GM19193 (cell line): ENCODE data around the gene ORAI1.

Experiments
- POLR2A ChIP-seq: IDR thresholded peaks from 4 replicates; pipeline ENCODE4 v1.6.1; 2011; ENCODE audit not compliant: insufficient read depth, insufficient read length; ENCODE audit errors: extremely low read depth

ORAI1 gene

DNA sequence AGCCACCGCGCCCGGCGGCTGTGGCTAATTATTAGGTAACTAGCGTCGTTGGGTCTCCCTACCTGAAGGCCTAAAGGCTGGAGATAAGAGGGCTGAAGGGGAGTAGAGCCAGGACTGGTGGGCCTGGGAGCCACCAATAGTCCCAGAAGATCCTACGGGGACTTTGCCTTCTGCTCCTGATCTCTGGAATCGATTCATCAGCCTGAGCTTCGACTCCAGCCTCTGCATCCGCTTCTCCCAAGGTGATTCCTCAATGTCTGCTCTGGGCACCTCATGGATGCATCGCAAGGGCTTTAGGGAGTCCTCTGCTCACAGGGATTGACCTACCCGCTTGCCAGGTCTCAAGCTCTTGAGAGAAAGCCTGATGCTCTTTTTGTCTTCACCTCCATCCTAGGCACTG, 30.8 kb upstream of the ORAI1 start:
- TF ChIP-seq POLR2A, result no peak

DNA sequence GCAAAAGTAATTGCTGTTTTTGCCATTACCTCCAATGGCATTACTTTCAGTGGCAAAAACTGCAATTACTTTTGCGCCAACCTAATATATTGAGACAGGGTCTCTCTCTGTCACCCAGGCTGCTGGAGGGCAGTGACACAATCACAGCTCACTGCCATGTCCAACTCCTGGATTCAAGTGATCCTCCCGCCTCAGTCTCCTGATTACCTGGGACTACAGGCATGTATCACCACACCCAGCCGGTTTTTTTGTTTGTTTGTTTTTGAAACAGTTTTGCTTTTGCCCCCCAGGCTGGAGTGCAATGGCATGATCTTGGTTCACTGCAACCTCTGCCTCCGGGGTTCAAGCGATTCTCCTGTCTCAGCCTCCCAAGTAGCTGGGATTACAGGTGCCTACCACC, 29.8 kb upstream of the ORAI1 start:
- TF ChIP-seq POLR2A, result no peak

DNA sequence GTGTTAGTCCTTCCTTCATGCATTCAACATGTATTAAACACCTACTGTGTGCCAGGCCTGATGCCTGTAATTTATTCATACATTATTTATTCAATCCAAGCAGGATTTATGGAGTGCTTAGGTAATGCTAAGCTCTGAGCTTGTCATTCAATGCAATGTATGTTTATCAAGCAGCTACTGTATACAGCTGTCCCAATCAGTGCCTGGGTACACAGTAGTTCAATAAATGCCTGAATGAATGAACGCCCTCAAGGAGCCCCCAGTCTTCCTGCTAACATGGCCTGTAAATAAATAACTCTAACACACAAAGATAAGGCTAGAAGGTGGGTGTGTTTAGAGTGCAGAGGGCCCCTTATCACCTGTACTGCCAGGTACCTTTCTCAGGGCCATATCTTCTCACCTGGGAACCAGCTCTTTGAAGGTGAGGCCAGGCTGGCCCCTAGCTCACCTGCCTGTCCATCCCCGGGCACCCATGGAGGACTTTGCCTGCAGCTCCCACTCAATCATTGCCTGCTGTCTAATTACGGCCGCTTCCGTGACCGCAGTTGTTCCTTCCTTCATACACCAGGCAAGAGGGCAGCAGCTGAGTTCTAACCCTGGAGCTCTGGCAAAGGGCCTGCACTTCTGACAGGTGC, 25.5 kb upstream of the ORAI1 start:
- TF ChIP-seq POLR2A, result no peak

DNA sequence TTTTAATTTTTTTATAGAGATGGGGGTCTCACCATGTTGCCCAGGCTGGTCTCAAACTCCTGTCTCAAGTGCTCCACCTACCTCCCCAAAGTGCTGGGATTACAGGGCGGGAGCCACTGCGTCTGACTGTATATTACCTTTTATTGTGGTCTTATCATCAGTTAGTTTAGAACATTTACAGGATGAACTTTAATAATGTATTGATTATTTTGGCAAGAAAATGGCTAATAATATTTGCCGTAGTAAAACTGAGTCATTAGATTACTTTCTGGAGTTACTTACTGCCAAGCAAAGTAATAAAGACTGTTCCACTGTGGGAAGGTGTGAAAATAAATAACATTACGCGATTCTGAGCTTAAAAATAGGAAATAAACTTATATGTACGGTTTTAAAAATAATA, 23.6 kb upstream of the ORAI1 start:
- TF ChIP-seq POLR2A, result no peak

DNA sequence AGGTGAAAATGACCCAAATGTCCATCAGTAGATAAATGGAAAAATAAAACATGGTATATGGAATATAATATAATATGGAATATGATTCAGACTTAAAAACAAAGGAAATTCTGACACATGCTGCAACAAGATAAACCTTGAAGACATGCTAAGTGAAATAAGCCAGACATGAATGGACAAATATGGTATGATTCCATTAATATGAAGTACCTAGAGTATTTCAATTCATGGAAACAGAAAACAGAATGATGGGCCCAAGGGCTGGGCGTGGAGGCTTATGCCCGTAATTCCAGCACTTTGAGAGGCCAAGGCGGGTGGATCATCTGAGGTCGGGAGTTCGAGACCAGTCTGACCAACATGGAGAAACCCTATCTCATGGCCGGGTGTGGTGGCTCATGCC, 22.7 kb upstream of the ORAI1 start:
- TF ChIP-seq POLR2A, result no peak

DNA sequence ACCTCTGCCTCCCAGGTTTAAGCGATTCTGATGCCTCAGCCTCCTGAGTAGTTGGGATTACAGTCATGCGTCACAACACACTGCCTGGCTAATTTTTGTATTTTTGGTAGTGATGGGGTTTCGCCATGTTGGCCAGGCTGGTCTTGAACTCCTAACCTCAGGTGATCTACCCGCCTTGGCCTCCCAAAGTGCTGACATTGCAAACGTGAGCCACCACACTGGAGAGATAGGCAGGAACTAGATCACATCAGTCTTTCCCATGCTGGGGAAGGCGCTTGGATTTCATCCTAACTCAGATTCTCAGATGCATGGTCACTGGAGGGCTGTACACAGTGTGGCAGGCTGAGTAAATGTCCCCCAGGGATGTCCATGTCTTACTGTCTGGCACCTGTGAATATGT, 18.0 kb upstream of the ORAI1 start:
- TF ChIP-seq POLR2A, result no peak

DNA sequence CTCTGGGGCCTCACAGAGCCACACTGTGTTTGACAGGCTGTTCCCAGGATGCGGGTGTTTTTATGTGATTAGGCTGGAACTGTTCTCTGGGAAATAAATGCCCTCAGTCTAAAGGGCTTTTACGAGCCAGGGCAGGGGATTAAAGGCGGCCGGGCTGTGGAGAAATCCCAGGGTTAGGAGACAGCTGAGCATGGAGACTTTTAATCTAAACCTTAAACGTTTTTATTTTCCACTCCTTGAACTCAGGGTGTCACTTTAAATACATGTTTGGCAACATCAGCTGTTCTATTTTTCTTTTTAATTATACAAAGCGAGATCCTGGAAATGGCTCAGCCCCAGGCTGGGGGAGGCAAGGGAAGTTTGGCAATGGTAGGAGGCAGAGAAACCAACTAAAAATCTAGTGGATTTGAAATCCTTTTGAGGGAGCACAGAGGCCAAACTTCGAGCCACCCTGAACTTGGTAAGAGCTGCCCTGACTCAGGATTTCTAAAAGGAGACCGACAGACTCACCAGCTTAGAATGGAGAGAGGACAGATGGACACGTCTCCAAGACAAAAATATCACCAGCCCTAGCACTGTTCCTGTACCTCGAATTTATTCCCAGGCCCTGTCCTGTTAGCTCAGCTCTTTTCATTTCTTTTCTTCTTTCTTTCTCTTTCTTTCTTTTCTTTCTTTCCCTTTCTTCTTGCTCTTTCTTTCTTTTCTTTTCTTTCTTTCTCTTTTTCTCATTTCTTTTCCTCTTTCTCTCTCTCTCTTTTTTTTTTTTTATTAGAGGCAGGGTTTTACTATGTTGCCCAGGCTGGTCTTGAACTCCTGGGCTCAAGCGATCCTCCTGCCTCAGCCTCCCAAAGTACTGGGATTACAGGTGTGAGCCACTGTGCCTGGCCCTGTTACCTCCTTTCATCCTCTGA, 15.8 kb upstream of the ORAI1 start:
- no peak for TF ChIP-seq POLR2A

DNA sequence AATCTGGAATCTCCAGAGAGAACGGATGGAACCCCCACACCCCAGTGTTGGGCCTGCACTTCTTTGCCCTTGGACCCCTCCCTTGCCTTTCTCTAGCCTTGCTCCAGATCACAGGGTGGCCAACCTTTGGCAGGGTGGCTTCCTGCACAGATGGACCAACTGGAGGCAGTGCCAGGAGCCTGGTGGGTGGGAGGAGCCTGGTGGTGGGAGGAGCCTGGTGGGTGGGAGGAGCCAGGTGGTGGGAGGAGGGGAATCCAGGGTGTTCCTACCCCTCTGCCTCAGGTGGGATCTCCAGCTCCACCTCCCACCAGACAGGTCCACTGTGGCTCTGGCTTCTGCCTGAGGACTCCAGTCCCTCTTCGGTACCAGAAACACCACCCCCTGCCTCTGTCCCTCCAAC, 15.0 kb upstream of the ORAI1 start:
- no peak for TF ChIP-seq POLR2A

DNA sequence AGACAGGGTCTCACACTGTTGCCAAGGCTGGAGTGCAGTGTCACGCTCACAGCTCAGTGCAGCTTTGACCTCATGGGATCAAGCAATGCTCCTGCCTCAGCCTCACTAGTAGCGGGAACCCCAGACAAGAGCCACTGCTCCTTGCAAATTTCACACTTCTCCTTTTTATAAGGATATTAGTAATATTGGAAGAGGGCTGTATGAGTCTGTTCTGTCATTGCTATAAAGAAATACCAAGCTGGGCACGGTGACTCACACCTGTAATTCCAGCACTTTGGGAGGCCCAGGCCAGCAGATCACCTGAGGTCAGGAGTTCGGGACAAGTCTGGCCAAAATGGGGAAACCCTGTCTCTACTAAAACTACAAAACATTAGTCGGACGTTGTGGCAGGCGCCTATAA, 12.9 kb upstream of the ORAI1 start:
- no peak for TF ChIP-seq POLR2A

DNA sequence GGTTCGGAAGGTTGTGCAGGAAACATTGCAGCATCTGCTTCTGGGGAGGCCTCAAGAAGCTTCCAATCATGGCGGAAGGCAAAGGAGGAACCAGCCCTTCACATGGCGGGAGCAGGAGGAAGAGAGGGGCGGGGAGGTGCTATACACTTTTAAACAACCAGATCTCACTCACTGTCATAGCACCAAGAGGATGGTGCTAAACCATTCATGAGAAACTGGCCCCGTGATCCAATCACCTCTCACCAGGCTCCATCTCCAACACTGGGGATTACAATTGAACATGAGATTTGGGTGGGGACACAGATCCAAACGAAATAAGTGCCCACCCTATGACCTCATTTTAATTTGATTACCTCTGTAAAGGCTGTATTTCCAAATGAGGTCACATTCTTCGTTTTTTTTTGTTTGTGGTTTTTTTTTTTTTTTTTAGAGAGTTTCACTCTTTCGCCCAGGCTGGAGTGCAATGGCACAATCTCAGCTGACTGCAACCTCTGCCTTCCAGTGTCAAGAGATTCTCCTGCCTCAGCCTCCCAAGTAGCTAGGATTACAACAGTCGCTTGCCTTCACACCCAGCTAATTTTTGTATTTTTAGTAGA, 11.4 kb upstream of the ORAI1 start:
- no peak for TF ChIP-seq POLR2A

DNA sequence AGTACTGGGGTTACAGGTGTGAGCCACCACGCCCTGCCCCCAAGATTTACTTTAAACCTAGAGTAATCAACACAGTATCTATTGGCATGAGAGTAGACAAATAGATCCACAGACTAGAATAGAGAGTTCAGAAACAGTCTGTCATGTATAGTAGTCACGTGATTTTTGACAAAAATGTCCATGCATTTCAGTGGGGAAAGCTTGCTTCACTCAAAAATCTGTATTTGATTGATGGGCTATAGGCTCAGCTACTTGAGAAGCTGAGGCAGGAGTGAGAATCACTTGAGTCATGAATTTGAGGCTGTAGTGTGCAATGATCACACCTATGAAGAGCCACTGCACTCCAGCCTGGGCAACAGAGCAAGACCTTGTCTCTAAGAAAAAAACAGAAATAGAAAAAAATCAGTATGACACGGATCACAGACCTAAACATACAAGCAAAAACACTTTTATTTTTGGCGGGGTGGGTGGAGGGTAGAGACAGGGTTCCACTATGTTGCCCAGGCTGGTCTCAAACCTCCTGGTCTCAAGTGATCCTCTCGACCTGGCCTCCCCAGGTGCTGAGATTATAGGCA, 7.6 kb upstream of the ORAI1 start:
- TF ChIP-seq POLR2A, result no peak

DNA sequence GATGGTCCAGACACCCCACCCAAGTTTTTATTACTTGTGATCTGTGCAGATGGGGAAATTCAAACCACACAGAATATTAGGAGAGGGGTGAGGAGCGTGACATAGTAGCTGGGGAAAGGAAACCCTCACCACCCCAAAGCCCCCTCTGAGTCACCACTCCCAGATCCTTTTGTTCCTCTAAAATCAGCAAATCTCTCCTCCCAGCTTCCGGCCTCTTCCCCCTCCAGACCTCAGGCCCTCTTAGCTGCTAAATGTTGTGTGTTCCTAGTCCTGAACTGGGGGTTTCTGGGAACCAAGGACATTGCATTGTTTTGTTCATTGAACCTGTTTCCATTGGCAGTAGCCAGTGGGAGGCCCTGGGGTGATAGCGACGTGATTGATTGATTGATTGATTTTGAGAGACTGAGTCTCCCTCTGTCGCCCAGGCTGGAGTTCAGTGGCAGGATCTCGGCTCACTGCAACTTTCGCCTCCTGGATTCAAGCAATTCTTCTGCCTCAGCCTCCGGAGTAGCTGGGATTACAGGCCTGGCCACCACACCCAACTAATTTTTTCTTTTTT, 5.9 kb upstream of the ORAI1 start:
- no peak for TF ChIP-seq POLR2A

DNA sequence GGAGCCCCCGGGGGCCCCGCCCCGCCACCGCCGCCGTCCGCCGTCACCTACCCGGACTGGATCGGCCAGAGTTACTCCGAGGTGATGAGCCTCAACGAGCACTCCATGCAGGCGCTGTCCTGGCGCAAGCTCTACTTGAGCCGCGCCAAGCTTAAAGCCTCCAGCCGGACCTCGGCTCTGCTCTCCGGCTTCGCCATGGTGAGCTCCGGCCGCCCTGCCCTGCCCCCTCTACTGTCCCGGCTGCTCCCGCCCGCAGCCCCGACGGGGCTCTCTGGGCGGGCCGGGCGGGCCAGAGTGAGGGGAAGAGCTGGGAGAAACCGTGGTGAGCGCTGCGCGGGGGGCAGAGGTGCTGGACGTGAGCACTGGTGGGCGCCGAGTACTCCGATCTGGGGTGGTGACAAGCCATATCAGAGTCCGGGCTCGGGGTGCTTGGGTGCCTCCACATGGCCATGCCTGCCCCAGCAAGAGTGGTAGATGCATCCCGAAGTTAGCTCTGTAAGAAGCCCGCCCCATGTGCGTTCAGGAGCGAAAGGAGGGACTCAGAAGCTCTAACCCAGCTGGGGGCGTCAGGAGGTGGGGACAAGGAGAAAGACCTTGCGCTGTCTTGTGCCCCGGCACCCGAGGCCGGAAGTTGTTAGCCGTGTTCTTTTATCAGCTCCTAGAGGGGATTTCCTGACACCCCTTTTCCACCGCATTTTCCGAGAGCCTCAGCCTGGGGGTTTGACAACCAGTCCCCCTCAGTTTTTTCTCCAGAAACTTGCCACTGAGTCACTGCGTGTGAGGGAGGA, 717 bp downstream of the ORAI1 start:
- peak; percentile 71 for TF ChIP-seq POLR2A

DNA sequence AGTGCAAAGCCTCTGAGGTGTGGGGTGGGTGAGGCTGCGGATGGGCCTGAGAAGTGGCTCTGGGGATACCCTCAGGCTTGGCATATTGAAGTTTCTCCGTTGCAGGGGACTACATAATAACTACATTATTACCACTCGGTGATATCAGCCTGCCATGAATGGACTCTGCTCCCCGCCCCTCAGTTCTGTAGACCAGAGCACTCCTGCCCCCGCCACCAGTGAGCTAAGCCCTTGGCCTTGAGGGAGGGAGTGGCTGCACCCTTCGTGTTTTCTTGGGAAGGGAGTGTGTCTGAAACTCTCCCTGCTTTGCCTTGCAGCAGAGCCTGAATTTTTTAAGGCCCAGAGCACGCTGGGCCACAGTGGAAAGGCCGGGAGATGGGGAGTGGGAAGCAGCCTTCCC, 1.7 kb downstream of the ORAI1 start:
- TF ChIP-seq POLR2A, result no peak
